GM12874 (cell line): ENCODE results near the gene GARIN5B.

ENCODE experiments used
- CTCF ChIP-seq: IDR thresholded peaks from 2 replicates; pipeline ENCODE4 v1.5.1; 2011; ENCODE audit warnings: low read depth, mild to moderate bottlenecking, control low read depth, low read length, moderate library complexity; ENCODE audit not compliant: insufficient read depth

The GARIN5B gene

GRCh38 chr19:55405638-55406037, 42.6 kb upstream of the GARIN5B start:
- no peak for TF ChIP-seq CTCF

- TF ChIP-seq CTCF = no peak
These were observed 39.4 kb upstream of the GARIN5B start for GRCh38 chr19:55402509-55402908.

GRCh38 chr19:55400281-55401087, 37.4 kb upstream of the GARIN5B start:
- no peak for TF ChIP-seq CTCF

GRCh38 chr19:55398200-55398925, 35.3 kb upstream of the GARIN5B start:
- no peak for TF ChIP-seq CTCF

- TF ChIP-seq CTCF = no peak
These were observed 30.0 kb upstream of the GARIN5B start for GRCh38 chr19:55392820-55393761.

GRCh38 chr19:55391702-55392615, 28.9 kb upstream of the GARIN5B start:
- no peak for TF ChIP-seq CTCF
